ENCODE measurements around the gene TAF10. TPM values are rescaled to one million over a fixed set of nuclear protein-coding genes. Genes with fewer than 3 reads are reported as not detected.

Gene TAF10
- total and polyA plus RNA-seq, 2 of the 13 experiments (the other 11 are each of a cell fraction or from before 2014, with no cell fraction given), result 71.3 to 134 TPM

DNA sequence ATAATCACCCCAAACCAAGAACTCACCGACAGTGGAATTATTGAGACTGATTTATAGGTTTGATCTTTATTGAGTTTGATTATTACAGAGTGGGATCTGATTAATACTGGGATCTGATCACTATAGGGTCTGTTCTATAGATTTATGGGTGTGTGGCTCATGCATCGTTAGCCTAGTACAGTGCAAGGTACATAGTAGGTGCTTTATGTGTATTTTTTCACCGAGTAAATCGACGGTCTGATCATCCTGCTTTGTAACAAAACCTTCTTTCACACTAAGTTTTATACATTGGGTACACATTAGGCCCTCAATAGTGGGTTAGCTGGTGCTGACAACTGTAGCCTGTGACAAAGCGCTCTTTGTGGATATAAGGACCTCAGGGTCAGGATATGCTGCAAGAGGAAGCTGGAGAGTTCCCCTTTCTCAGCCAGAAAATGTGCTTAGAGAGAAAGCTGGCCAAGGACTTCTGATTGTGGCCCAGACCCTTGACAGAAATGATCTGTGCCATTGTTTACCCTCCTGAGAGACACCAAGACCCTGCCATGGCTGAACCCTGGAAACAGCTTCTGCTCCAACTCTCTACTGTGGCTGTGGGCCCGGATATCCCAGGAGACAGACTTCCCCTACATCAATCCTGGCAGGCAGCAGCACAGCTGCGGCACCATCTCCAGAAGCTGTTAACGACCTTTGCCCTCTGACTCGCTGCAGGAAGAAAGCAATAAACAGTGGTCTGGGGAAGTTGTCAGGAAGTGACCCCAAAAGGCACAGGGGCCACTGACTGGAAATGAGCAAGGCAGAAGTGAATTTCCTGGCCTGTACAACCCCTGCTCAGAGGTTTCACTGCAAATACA is 23.3 kb upstream of the TAF10 start (continued):
- TF ChIP-seq TARDBP (CRISPR knock-in tag; IDR thresholded peaks at IDR 0.05), result 0 out of 2 replicates have a peak, but pooled peaks have one; percentile 19
- no peak for TF ChIP-seq XRCC5 (optimal IDR thresholded peaks at IDR 0.05; ENCODE audit: low read length)
- TF ChIP-seq DR1 (CRISPR knock-in tag; IDR thresholded peaks at IDR 0.05), result no peak
- no peak for TF ChIP-seq MTF1 (CRISPR knock-in tag; IDR thresholded peaks at IDR 0.05)
- no peak for TF ChIP-seq NCOA1 (CRISPR knock-in tag; IDR thresholded peaks at IDR 0.05)
- TF ChIP-seq ASH2L (IDR thresholded peaks at IDR 0.05; ENCODE audit: insufficient read length, low read depth, low read length), result peak; percentile 32
- TF ChIP-seq ZNF331 (CRISPR knock-in tag; IDR thresholded peaks at IDR 0.05), result peak; percentile 10; the same call in 1 of the 2 replicates
- no peak for TF ChIP-seq ZNF432 (CRISPR knock-in tag; IDR thresholded peaks at IDR 0.05; ENCODE audit: borderline replicate concordance)
- TF ChIP-seq DRAP1 (CRISPR knock-in tag; IDR thresholded peaks at IDR 0.05), result no peak
- TF ChIP-seq ZNF7 (CRISPR knock-in tag; IDR thresholded peaks at IDR 0.05), result no peak
- no peak for TF ChIP-seq ZNF777 (CRISPR knock-in tag; IDR thresholded peaks at IDR 0.05)
- no peak for TF ChIP-seq POLR2AphosphoS2 (IDR thresholded peaks at IDR 0.05; ENCODE audit: low read depth, low read length)
- TF ChIP-seq HMG20B (CRISPR knock-in tag; conservative IDR thresholded peaks at IDR 0.05), result no peak
- no peak for TF ChIP-seq ESRRA (CRISPR knock-in tag; IDR thresholded peaks at IDR 0.05; ENCODE audit: low read depth)
- TF ChIP-seq ZSCAN20 (CRISPR knock-in tag; IDR thresholded peaks at IDR 0.05; ENCODE audit: borderline replicate concordance), result no peak
- TF ChIP-seq ATRX (CRISPR knock-in tag; IDR thresholded peaks at IDR 0.05; ENCODE audit: borderline replicate concordance), result no peak
- TF ChIP-seq, protein P1, sequence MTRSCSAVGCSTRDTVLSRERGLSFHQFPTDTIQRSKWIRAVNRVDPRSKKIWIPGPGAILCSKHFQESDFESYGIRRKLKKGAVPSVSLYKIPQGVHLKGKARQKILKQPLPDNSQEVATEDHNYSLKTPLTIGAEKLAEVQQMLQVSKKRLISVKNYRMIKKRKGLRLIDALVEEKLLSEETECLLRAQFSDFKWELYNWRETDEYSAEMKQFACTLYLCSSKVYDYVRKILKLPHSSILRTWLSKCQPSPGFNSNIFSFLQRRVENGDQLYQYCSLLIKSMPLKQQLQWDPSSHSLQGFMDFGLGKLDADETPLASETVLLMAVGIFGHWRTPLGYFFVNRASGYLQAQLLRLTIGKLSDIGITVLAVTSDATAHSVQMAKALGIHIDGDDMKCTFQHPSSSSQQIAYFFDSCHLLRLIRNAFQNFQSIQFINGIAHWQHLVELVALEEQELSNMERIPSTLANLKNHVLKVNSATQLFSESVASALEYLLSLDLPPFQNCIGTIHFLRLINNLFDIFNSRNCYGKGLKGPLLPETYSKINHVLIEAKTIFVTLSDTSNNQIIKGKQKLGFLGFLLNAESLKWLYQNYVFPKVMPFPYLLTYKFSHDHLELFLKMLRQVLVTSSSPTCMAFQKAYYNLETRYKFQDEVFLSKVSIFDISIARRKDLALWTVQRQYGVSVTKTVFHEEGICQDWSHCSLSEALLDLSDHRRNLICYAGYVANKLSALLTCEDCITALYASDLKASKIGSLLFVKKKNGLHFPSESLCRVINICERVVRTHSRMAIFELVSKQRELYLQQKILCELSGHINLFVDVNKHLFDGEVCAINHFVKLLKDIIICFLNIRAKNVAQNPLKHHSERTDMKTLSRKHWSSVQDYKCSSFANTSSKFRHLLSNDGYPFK (CRISPR knock-in tag; IDR thresholded peaks at IDR 0.05; ENCODE audit: borderline replicate concordance), result no peak
- TF ChIP-seq SMAD9 (CRISPR knock-in tag; IDR thresholded peaks at IDR 0.05), result no peak
- no peak for TF ChIP-seq NCOA5 (CRISPR knock-in tag; IDR thresholded peaks at IDR 0.05)
- no peak for TF ChIP-seq ZNF138 (CRISPR knock-in tag; IDR thresholded peaks at IDR 0.05; ENCODE audit: low read depth)
- TF ChIP-seq TERF1 (CRISPR knock-in tag; IDR thresholded peaks at IDR 0.05), result no peak
- TF ChIP-seq ATF7-NPFF (CRISPR knock-in tag; IDR thresholded peaks at IDR 0.05; ENCODE audit: low read depth), result no peak
- TF ChIP-seq, protein P2, sequence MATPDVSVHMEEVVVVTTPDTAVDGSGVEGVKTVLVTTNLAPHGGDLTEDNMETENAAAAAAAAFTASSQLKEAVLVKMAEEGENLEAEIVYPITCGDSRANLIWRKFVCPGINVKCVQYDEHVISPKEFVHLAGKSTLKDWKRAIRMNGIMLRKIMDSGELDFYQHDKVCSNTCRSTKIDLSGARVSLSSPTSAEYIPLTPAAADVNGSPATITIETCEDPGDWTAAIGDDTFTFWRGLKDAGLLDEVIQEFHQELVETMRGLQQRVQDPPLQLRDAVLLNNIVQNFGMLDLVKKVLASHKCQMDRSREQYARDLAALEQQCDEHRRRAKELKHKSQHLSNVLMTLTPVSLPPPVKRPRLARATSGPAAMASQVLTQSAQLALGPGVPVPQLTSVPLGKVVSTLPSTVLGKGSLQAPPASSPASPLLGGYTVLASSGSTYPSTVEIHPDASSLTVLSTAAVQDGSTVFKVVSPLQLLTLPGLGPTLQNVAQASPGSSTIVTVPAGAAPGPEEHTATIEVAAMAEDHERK (CRISPR knock-in tag; IDR thresholded peaks at IDR 0.05; ENCODE audit: low read depth), result no peak
- TF ChIP-seq SNRNP70 (IDR thresholded peaks at IDR 0.05; ENCODE audit: low read depth, low read length), result no peak
- TF ChIP-seq ZSCAN9 (CRISPR knock-in tag; IDR thresholded peaks at IDR 0.05; ENCODE audit: borderline replicate concordance), result no peak
- 0 out of 2 replicates have a peak, but pooled peaks have one; percentile 39 for TF ChIP-seq GATAD2A (CRISPR knock-in tag; IDR thresholded peaks at IDR 0.05)
- no peak for TF ChIP-seq NFRKB (IDR thresholded peaks at IDR 0.05)

Measured in HepG2 (cell line).